ENCODE results near the gene ETF1.

The ETF1 gene

DNA sequence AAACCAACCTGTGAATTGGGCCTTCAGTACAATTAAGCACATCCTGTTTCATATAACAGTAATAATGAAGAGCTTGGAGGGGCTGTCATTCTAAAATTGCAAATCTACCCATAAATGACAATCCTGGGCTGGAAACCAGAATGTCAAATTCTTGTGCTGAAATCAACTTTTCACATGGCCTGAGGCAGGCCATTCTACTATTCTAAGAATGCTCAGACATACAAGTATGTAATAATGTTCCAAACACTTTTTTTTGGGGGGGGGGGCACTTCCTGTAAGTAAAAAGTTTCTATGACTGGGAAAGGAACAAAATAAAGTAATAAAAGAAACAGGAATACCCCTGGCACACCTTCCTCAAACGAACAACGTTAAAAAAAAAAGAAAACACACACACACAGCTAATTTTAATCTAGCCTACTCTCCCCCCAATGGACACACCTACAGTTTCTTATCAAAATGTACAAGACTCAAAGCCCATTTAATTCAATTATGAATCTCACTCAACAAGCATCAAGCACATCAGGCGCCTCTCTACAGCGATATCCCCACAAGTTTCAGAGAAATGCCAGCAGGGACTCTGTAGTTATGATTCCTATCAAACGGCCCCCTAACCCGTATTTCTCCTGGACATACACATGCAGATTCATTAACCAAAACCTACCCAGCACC is 1.4 kb downstream of the ETF1 start:
- H3K4me2 ChIP-seq (ENCODE audit: low read depth, low read length), result peak overlapping the region; percentile 91
- H2AFZ ChIP-seq (ENCODE audit: low read length), result no peak overlapping the region
- peak overlapping the region; percentile 83; the same call in 1 of the 2 replicates for H3K27ac ChIP-seq (ENCODE audit: low read length)
- H3K79me2 ChIP-seq (ENCODE audit: low read length), result peaks cover 92% of the 10 kb centered on the region
- DNase-seq, result no peak
- TF ChIP-seq EZH2phosphoT487 (IDR thresholded peaks at IDR 0.05; ENCODE audit: low read length) (no peak), EZH2 (optimal IDR thresholded peaks at IDR 0.05; ENCODE audit: low read depth, low read length) (no peak)
- TF ChIP-seq, protein P1, sequence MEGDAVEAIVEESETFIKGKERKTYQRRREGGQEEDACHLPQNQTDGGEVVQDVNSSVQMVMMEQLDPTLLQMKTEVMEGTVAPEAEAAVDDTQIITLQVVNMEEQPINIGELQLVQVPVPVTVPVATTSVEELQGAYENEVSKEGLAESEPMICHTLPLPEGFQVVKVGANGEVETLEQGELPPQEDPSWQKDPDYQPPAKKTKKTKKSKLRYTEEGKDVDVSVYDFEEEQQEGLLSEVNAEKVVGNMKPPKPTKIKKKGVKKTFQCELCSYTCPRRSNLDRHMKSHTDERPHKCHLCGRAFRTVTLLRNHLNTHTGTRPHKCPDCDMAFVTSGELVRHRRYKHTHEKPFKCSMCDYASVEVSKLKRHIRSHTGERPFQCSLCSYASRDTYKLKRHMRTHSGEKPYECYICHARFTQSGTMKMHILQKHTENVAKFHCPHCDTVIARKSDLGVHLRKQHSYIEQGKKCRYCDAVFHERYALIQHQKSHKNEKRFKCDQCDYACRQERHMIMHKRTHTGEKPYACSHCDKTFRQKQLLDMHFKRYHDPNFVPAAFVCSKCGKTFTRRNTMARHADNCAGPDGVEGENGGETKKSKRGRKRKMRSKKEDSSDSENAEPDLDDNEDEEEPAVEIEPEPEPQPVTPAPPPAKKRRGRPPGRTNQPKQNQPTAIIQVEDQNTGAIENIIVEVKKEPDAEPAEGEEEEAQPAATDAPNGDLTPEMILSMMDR (IDR thresholded peaks at IDR 0.05; ENCODE audit: low read length), result no peak
- no peaks in the 10 kb centered on the region; the same call in 1 of the 2 replicates for H3F3A ChIP-seq (ENCODE audit: insufficient read depth, low read length)
- peak overlapping the region; percentile 94 for H3K9ac ChIP-seq (ENCODE audit: low read length)
- no peaks in the 10 kb centered on the region for H3K9me2 ChIP-seq (replicated peaks; ENCODE audit: insufficient read depth, low read length)
- no peaks in the 10 kb centered on the region for H3K9me3 ChIP-seq (replicated peaks; ENCODE audit: insufficient read depth, low read length)
- peaks cover 11% of the 10 kb centered on the region; the same call in 1 of the 2 replicates for H4K20me1 ChIP-seq (ENCODE audit: insufficient read depth, low read length)
- no peaks in the 10 kb centered on the region for H3K27me3 ChIP-seq (replicated peaks; ENCODE audit: insufficient read depth, low read length)
- H3K4me1 ChIP-seq (ENCODE audit: low read length), result peaks cover 27% of the 10 kb centered on the region
- H3K4me3 ChIP-seq (ENCODE audit: low read length), result peak overlapping the region; percentile 96
- H3K36me3 ChIP-seq (replicated peaks; ENCODE audit: insufficient read depth, low read length), result peaks cover 13% of the 10 kb centered on the region; the same call in 1 of the 2 replicates

- Histone ChIP-seq H2AFZ (ENCODE audit: low read length) (no peak overlapping the region), H3K79me2 (ENCODE audit: low read length) (peaks cover 92% of the 10 kb centered on the region), H3K36me3 (replicated peaks; ENCODE audit: insufficient read depth, low read length) (peaks cover 20% of the 10 kb centered on the region; the same call in 1 of the 2 replicates), H3F3A (ENCODE audit: insufficient read depth, low read length) (no peaks in the 10 kb centered on the region), H3K27ac (ENCODE audit: low read length) (no peak overlapping the region), H3K27me3 (replicated peaks; ENCODE audit: insufficient read depth, low read length) (no peaks in the 10 kb centered on the region), H3K4me3 (ENCODE audit: low read length) (no peak overlapping the region), H4K20me1 (ENCODE audit: insufficient read depth, low read length) (peaks cover 19% of the 10 kb centered on the region; the same call in 1 of the 2 replicates), H3K9me2 (replicated peaks; ENCODE audit: insufficient read depth, low read length) (no peaks in the 10 kb centered on the region), H3K9me3 (replicated peaks; ENCODE audit: insufficient read depth, low read length) (no peaks in the 10 kb centered on the region), H3K9ac (ENCODE audit: low read length) (no peak overlapping the region), H3K4me2 (ENCODE audit: low read depth, low read length) (no peak overlapping the region), H3K4me1 (ENCODE audit: low read length) (peaks cover 22% of the 10 kb centered on the region)
- TF ChIP-seq, protein P1 (IDR thresholded peaks at IDR 0.05; ENCODE audit: low read length), result no peak
- TF ChIP-seq EZH2 (optimal IDR thresholded peaks at IDR 0.05; ENCODE audit: low read depth, low read length), result no peak
- TF ChIP-seq EZH2phosphoT487 (IDR thresholded peaks at IDR 0.05; ENCODE audit: low read length), result no peak
- no peak for DNase-seq
Observed at GRCh38 chr5:138539791-138540190, 3.2 kb downstream of the ETF1 start.

- no peak for DNase-seq
- H4K20me1 ChIP-seq (ENCODE audit: insufficient read depth, low read length), result peaks cover 19% of the 10 kb centered on the region; the same call in 1 of the 2 replicates
- H3K9ac ChIP-seq (ENCODE audit: low read length), result no peak overlapping the region
- H3K27me3 ChIP-seq (replicated peaks; ENCODE audit: insufficient read depth, low read length), result no peaks in the 10 kb centered on the region
- no peaks in the 10 kb centered on the region for H3K9me2 ChIP-seq (replicated peaks; ENCODE audit: insufficient read depth, low read length)
- TF ChIP-seq, protein P1 (IDR thresholded peaks at IDR 0.05; ENCODE audit: low read length), result no peak
- TF ChIP-seq EZH2 (optimal IDR thresholded peaks at IDR 0.05; ENCODE audit: low read depth, low read length) (no peak), EZH2phosphoT487 (IDR thresholded peaks at IDR 0.05; ENCODE audit: low read length) (no peak)
- no peak overlapping the region for H3K27ac ChIP-seq (ENCODE audit: low read length)
- no peaks in the 10 kb centered on the region for H3K9me3 ChIP-seq (replicated peaks; ENCODE audit: insufficient read depth, low read length)
- H3K79me2 ChIP-seq (ENCODE audit: low read length), result peaks cover 92% of the 10 kb centered on the region
- peaks cover 20% of the 10 kb centered on the region; the same call in 1 of the 2 replicates for H3K36me3 ChIP-seq (replicated peaks; ENCODE audit: insufficient read depth, low read length)
- no peak overlapping the region for H3K4me2 ChIP-seq (ENCODE audit: low read depth, low read length)
- no peaks in the 10 kb centered on the region for H3F3A ChIP-seq (ENCODE audit: insufficient read depth, low read length)
- H2AFZ ChIP-seq (ENCODE audit: low read length), result no peak overlapping the region
- H3K4me1 ChIP-seq (ENCODE audit: low read length), result peaks cover 16% of the 10 kb centered on the region; the same call in 1 of the 2 replicates
- no peak overlapping the region for H3K4me3 ChIP-seq (ENCODE audit: low read length)
Observed at GRCh38 chr5:138538943-138539627, 4.0 kb downstream of the ETF1 start.

All from MM.1S (cell line).